OCI-LY3 (cell line): ENCODE measurements around the gene CD6.

Experiments used
- H2AFZ ChIP-seq: fragments of 200-600, 300-600 bp; shearing (Covaris generic); 2 replicates; pipeline ENCODE4 v1.6.0; 2014; ENCODE audit warnings: antibody characterized with exemption, low read depth, low read length
- H3K27ac ChIP-seq: fragments of 200-600, 300-600 bp; sonication (generic); 2 replicates; pipeline ENCODE4 v1.5.1; 2014; ENCODE audit warnings: mild to moderate bottlenecking, low read length, moderate library complexity, mixed read lengths
- H3K27me3 ChIP-seq: fragments of 200-600, 300-600 bp; sonication (generic); 2 replicates; pipeline ENCODE4 v1.6.1; 2014; ENCODE audit warnings: low read depth, low read length, mixed read lengths
- H3K36me3 ChIP-seq: fragments of 200-600, 300-600 bp; sonication (generic); replicated peaks from 2 replicates; pipeline ENCODE3; 2014; ENCODE audit warnings: low read depth, low read length, mixed read lengths
- H3K4me1 ChIP-seq: fragments of 300-600, 200-600 bp; sonication (generic); 2 replicates; pipeline ENCODE4 v1.6.1; 2014; ENCODE audit warnings: low read length, mixed read lengths
- H3K4me2 ChIP-seq: fragments of 200-600, 300-600 bp; sonication (generic); 2 replicates; pipeline ENCODE4 v1.6.1; 2014; ENCODE audit warnings: low read length, mixed read lengths
- H3K4me3 ChIP-seq: fragments of 300-600, 200-600 bp; sonication (generic); 2 replicates; pipeline ENCODE4 v1.5.1; 2014; ENCODE audit warnings: antibody characterized with exemption, mild to moderate bottlenecking, low read length, moderate library complexity
- H3K79me2 ChIP-seq: fragments of 300-600, 200-600 bp; shearing (Covaris generic); 2 replicates; pipeline ENCODE4 v1.6.1; 2014; ENCODE audit warnings: mild to moderate bottlenecking, low read length, mixed read lengths
- H3K9ac ChIP-seq: fragments of 300-600, 200-600 bp; shearing (Covaris generic); 2 replicates; pipeline ENCODE4 v1.6.0; 2014; ENCODE audit warnings: mild to moderate bottlenecking, low read length, moderate library complexity
- H3K9me3 ChIP-seq: fragments of 200-600, 300-600 bp; shearing (Covaris generic); 2 replicates; pipeline ENCODE4 v1.6.1; 2014; ENCODE audit warnings: low read length, mixed read lengths; ENCODE audit not compliant: insufficient read depth
- H4K20me1 ChIP-seq: fragments of 200-600, 300-600 bp; sonication (generic); 2 replicates; pipeline ENCODE4 v1.6.1; 2016; ENCODE audit warnings: low read length, mixed read lengths; ENCODE audit not compliant: insufficient read depth
- EZH2phosphoT487 ChIP-seq: fragments of 200-600 bp; shearing (Covaris generic); IDR thresholded peaks from 2 replicates; pipeline ENCODE4 v1.6.1; 2018; ENCODE audit warnings: antibody characterized with exemption, mixed run types, low read depth
- TF ChIP-seq, protein P1 (sequence below): fragments of 200-600, 300-600 bp; sonication (generic); IDR thresholded peaks from 2 replicates; pipeline ENCODE4 v1.5.1; 2014; ENCODE audit warnings: antibody characterized with exemption, low read length, low read depth

The CD6 gene

DNA sequence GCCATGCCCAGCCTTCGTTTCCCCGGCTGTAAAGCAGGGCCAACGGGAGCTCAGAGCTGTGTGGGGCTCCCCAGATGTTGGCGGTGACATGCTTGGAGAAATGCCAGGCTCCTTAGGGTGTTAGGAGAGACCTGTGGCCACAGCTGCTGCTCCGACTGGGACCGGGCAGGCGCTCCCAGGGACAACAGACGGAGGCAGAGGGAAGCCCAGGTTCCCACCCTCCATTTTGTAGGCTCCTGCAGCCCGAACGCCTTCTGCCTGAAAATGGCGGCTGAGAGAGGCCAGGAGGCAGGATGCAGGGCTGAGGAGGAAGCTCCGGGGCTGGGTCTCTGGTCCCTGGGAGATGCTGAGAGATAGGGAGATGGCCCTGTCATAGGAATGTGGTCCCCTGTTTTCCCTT is 10.0 kb downstream of the CD6 start:
- no peak overlapping the region for H3K4me2 ChIP-seq
- H3K79me2 ChIP-seq: no peaks in the 10 kb centered on the region
- peaks cover 7% of the 10 kb centered on the region for H3K4me1 ChIP-seq
- H3K27me3 ChIP-seq: peaks cover 20% of the 10 kb centered on the region
- no peak overlapping the region for H3K9ac ChIP-seq
- TF ChIP-seq, protein P1, sequence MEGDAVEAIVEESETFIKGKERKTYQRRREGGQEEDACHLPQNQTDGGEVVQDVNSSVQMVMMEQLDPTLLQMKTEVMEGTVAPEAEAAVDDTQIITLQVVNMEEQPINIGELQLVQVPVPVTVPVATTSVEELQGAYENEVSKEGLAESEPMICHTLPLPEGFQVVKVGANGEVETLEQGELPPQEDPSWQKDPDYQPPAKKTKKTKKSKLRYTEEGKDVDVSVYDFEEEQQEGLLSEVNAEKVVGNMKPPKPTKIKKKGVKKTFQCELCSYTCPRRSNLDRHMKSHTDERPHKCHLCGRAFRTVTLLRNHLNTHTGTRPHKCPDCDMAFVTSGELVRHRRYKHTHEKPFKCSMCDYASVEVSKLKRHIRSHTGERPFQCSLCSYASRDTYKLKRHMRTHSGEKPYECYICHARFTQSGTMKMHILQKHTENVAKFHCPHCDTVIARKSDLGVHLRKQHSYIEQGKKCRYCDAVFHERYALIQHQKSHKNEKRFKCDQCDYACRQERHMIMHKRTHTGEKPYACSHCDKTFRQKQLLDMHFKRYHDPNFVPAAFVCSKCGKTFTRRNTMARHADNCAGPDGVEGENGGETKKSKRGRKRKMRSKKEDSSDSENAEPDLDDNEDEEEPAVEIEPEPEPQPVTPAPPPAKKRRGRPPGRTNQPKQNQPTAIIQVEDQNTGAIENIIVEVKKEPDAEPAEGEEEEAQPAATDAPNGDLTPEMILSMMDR: no peak
- TF ChIP-seq EZH2phosphoT487: no peak
- H3K4me3 ChIP-seq: no peak overlapping the region
- H2AFZ ChIP-seq: no peak overlapping the region
- no peaks in the 10 kb centered on the region for H3K9me3 ChIP-seq
- H4K20me1 ChIP-seq: no peaks in the 10 kb centered on the region
- no peaks in the 10 kb centered on the region for H3K36me3 ChIP-seq
- no peak overlapping the region for H3K27ac ChIP-seq

DNA sequence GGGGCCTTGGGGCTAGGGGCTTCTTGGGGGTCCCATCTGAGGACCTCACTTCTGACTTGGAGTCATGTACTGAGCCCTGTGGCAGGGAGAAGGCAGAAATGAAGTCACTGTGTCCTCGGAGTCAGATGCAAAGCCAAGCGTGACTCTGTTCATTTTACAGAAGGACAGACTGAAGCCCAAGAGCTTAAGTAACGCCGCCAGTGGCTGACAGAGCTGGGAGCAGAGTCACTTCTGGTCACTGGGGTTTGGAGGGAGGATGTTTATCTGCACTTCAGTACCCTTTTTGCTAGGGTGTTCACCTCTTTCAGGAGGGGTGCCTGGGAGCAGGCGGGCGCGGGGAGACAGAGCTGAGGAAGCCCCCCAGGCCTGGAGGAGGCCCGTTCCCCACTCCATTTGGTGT is 10.7 kb downstream of the CD6 start:
- Histone ChIP-seq H3K27me3 (peaks cover 20% of the 10 kb centered on the region), H3K9me3 (no peaks in the 10 kb centered on the region)

DNA sequence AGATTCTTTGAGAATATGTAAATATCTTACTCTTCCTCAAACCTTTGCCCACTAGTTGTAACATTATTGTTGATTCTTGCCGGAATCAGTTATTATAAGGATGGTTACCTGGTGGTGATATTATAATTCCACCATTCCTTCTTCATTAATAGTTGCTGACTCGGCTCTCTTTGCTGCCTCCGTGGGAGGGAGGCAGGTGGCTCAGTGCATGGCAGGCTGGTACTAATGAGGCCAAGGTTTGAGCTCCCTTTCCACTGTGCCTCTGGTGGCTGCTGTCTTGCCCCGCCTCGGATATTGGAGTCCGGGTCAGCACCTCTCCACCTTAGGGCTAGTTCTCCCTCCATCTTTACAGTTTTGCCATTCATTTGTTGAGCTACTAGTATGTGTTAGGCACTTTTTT is 12.7 kb downstream of the CD6 start:
- Histone ChIP-seq H3K4me1 (peaks cover 9% of the 10 kb centered on the region), H3K27me3 (peaks cover 24% of the 10 kb centered on the region), H3K4me2 (no peak overlapping the region), H2AFZ (no peak overlapping the region), H3K4me3 (no peak overlapping the region), H3K36me3 (no peaks in the 10 kb centered on the region), H3K79me2 (no peaks in the 10 kb centered on the region), H3K9ac (no peak overlapping the region), H3K9me3 (no peaks in the 10 kb centered on the region), H4K20me1 (no peaks in the 10 kb centered on the region), H3K27ac (no peak overlapping the region)
- TF ChIP-seq, protein P1: no peak
- no peak for TF ChIP-seq EZH2phosphoT487

More for the DNA sequence above, 10.7 kb downstream of the CD6 start:
- Histone ChIP-seq H3K4me2 (no peak overlapping the region), H3K4me1 (peaks cover 9% of the 10 kb centered on the region), H3K79me2 (no peaks in the 10 kb centered on the region), H3K27ac (no peak overlapping the region), H3K9ac (no peak overlapping the region), H4K20me1 (no peaks in the 10 kb centered on the region), H3K36me3 (no peaks in the 10 kb centered on the region), H2AFZ (no peak overlapping the region), H3K4me3 (no peak overlapping the region)
- no peak for TF ChIP-seq EZH2phosphoT487
- TF ChIP-seq, protein P1: no peak

DNA sequence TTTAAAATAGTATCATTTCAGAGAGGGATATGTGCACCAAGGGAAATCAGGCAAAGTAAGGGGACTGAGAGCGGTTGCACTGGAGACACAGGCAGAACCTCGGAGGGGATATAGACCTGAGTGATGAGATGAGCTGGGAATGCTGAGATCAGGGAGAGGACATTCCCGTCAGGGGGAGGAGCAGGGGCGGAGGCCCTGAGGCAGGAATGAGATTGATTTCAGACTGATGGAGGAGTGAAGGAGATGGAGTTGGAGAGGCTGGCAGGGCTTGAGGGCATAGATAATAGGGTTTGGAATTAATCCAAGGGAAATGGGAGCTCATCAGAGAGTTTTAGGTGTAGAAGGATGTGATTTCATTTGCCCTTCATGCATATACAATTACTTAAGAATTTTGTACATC is 13.2 kb downstream of the CD6 start:
- Histone ChIP-seq H3K36me3 (no peaks in the 10 kb centered on the region), H3K27me3 (peaks cover 28% of the 10 kb centered on the region)
- TF ChIP-seq, protein P1: no peak
- TF ChIP-seq EZH2phosphoT487: no peak

More for the DNA sequence above, 13.2 kb downstream of the CD6 start:
- Histone ChIP-seq H3K27ac (no peak overlapping the region), H2AFZ (no peak overlapping the region), H3K9me3 (no peaks in the 10 kb centered on the region), H4K20me1 (no peaks in the 10 kb centered on the region), H3K4me2 (no peak overlapping the region), H3K79me2 (no peaks in the 10 kb centered on the region), H3K4me1 (peaks cover 9% of the 10 kb centered on the region), H3K9ac (no peak overlapping the region), H3K4me3 (no peak overlapping the region)
